ENCODE data around the gene CTNNA2. TPM values are rescaled to one million over a fixed set of nuclear protein-coding genes. Genes with fewer than 3 reads are reported as not detected.

Gene CTNNA2
- polyA plus RNA-seq, 4 donors = 0.27 to 2.8 (median 1.3) TPM; not detected in 1

GRCh38 chr2:80205498-80205897, 692.6 kb downstream of the CTNNA2 start:
- FAIRE-seq (no peak), DNase-seq (no peak)
- WGBS, 3 donors = 67 to 82% (median 73%) methylated on average over 2 of the region's 2 CpGs

GRCh38 chr2:80209458-80209857, 696.6 kb downstream of the CTNNA2 start:
- H3K27me3 ChIP-seq (ENCODE audit: control insufficient read depth in 3 of 3, insufficient read depth in 3 of 3, low read length in 3 of 3) = peaks cover 0 to 3% (median 0%) of the 10 kb centered on the region in 3 donors
- H3K9me3 ChIP-seq (ENCODE audit: control insufficient read depth in 2 of 2, insufficient read depth in 1 of 2, low read depth in 1 of 2, low read length in 1 of 2) = no peaks in the 10 kb centered on the region
- DNase-seq (no peak), FAIRE-seq (no peak)
- no peaks in the 10 kb centered on the region for H3K4me1 ChIP-seq (ENCODE audit: control insufficient read depth in 3 of 3, insufficient read depth in 2 of 3, low read depth in 1 of 3, low read length in 2 of 3)
- WGBS, 3 donors = 88 to 95% (median 92%) methylated on average over 5 of the region's 5 CpGs
- no peak overlapping the region for H3K27ac ChIP-seq (ENCODE audit: low read depth in 1 of 3, low read length in 2 of 3)
- H3K36me3 ChIP-seq (ENCODE audit: control insufficient read depth in 3 of 3, insufficient read depth in 2 of 3, low read depth in 1 of 3, low read length in 3 of 3) = no peaks in the 10 kb centered on the region
- no peak overlapping the region for H3K4me3 ChIP-seq (ENCODE audit: low read depth in 1 of 3, low read length in 3 of 3)

More at GRCh38 chr2:80205498-80205897, 692.6 kb downstream of the CTNNA2 start:
- no peak overlapping the region for H3K4me3 ChIP-seq (ENCODE audit: low read depth in 1 of 3, low read length in 3 of 3)
- H3K27me3 ChIP-seq (ENCODE audit: control insufficient read depth in 3 of 3, insufficient read depth in 3 of 3, low read length in 3 of 3) = peaks cover 0 to 3% (median 0%) of the 10 kb centered on the region in 3 donors
- no peaks in the 10 kb centered on the region for H3K4me1 ChIP-seq (ENCODE audit: control insufficient read depth in 3 of 3, insufficient read depth in 2 of 3, low read depth in 1 of 3, low read length in 2 of 3)
- H3K9me3 ChIP-seq (ENCODE audit: control insufficient read depth in 2 of 2, insufficient read depth in 1 of 2, low read depth in 1 of 2, low read length in 1 of 2) = peaks cover 0 to 11% of the 10 kb centered on the region in 2 donors
- H3K36me3 ChIP-seq (ENCODE audit: control insufficient read depth in 3 of 3, insufficient read depth in 2 of 3, low read depth in 1 of 3, low read length in 3 of 3) = no peaks in the 10 kb centered on the region
- H3K27ac ChIP-seq (ENCODE audit: low read depth in 1 of 3, low read length in 2 of 3) = no peak overlapping the region

GRCh38 chr2:80217446-80217845, 704.6 kb downstream of the CTNNA2 start:
- Histone ChIP-seq H3K27me3 (ENCODE audit: control insufficient read depth in 3 of 3, insufficient read depth in 3 of 3, low read length in 3 of 3) (no peaks in the 10 kb centered on the region), H3K9me3 (ENCODE audit: control insufficient read depth in 2 of 2, insufficient read depth in 1 of 2, low read depth in 1 of 2, low read length in 1 of 2) (peaks cover 0 to 3% of the 10 kb centered on the region in 2 donors), H3K4me1 (ENCODE audit: control insufficient read depth in 3 of 3, insufficient read depth in 2 of 3, low read depth in 1 of 3, low read length in 2 of 3) (no peaks in the 10 kb centered on the region), H3K27ac (ENCODE audit: low read depth in 1 of 3, low read length in 2 of 3) (no peak overlapping the region), H3K36me3 (ENCODE audit: control insufficient read depth in 3 of 3, insufficient read depth in 2 of 3, low read depth in 1 of 3, low read length in 3 of 3) (no peaks in the 10 kb centered on the region), H3K4me3 (ENCODE audit: low read depth in 1 of 3, low read length in 3 of 3) (no peak overlapping the region)
- DNase-seq (no peak), FAIRE-seq (no peak)

- H3K27me3 ChIP-seq (ENCODE audit: control insufficient read depth in 3 of 3, insufficient read depth in 3 of 3, low read length in 3 of 3) = no peaks in the 10 kb centered on the region
- DNase-seq = no peak
- H3K9me3 ChIP-seq (ENCODE audit: control insufficient read depth in 2 of 2, insufficient read depth in 1 of 2, low read depth in 1 of 2, low read length in 1 of 2) = peaks cover 0 to 1% of the 10 kb centered on the region in 2 donors
- no peak for FAIRE-seq
- WGBS, 3 donors = 77 to 81% (median 77%) methylated on average over 2 of the region's 2 CpGs
- no peak overlapping the region for H3K4me3 ChIP-seq (ENCODE audit: low read depth in 1 of 3, low read length in 3 of 3)
- H3K36me3 ChIP-seq (ENCODE audit: control insufficient read depth in 3 of 3, insufficient read depth in 2 of 3, low read depth in 1 of 3, low read length in 3 of 3) = no peaks in the 10 kb centered on the region
- H3K4me1 ChIP-seq (ENCODE audit: control insufficient read depth in 3 of 3, insufficient read depth in 2 of 3, low read depth in 1 of 3, low read length in 2 of 3) = no peaks in the 10 kb centered on the region
- H3K27ac ChIP-seq (ENCODE audit: low read depth in 1 of 3, low read length in 2 of 3) = no peak overlapping the region
Observed at GRCh38 chr2:80222644-80223043, 709.8 kb downstream of the CTNNA2 start.

GRCh38 chr2:80231421-80231820, 718.6 kb downstream of the CTNNA2 start:
- Histone ChIP-seq H3K36me3 (ENCODE audit: control insufficient read depth in 3 of 3, insufficient read depth in 2 of 3, low read depth in 1 of 3, low read length in 3 of 3) (no peaks in the 10 kb centered on the region), H3K4me1 (ENCODE audit: control insufficient read depth in 3 of 3, insufficient read depth in 2 of 3, low read depth in 1 of 3, low read length in 2 of 3) (no peaks in the 10 kb centered on the region), H3K27ac (ENCODE audit: low read depth in 1 of 3, low read length in 2 of 3) (no peak overlapping the region), H3K9me3 (ENCODE audit: control insufficient read depth in 2 of 2, insufficient read depth in 1 of 2, low read depth in 1 of 2, low read length in 1 of 2) (peaks cover 0 to 1% of the 10 kb centered on the region in 2 donors), H3K4me3 (ENCODE audit: low read depth in 1 of 3, low read length in 3 of 3) (no peak overlapping the region), H3K27me3 (ENCODE audit: control insufficient read depth in 3 of 3, insufficient read depth in 3 of 3, low read length in 3 of 3) (no peaks in the 10 kb centered on the region)
- FAIRE-seq (no peak), DNase-seq (no peak)
- WGBS, 3 donors = 53 to 61% (median 59%) methylated on average over 1 of the region's 1 CpG

- Histone ChIP-seq H3K36me3 (ENCODE audit: control insufficient read depth in 3 of 3, insufficient read depth in 2 of 3, low read depth in 1 of 3, low read length in 3 of 3) (no peaks in the 10 kb centered on the region), H3K4me1 (ENCODE audit: control insufficient read depth in 3 of 3, insufficient read depth in 2 of 3, low read depth in 1 of 3, low read length in 2 of 3) (no peaks in the 10 kb centered on the region), H3K27ac (ENCODE audit: low read depth in 1 of 3, low read length in 2 of 3) (no peak overlapping the region), H3K27me3 (ENCODE audit: control insufficient read depth in 3 of 3, insufficient read depth in 3 of 3, low read length in 3 of 3) (no peaks in the 10 kb centered on the region), H3K9me3 (ENCODE audit: control insufficient read depth in 2 of 2, insufficient read depth in 1 of 2, low read depth in 1 of 2, low read length in 1 of 2) (no peaks in the 10 kb centered on the region), H3K4me3 (ENCODE audit: low read depth in 1 of 3, low read length in 3 of 3) (no peak overlapping the region)
- DNase-seq (no peak), FAIRE-seq (no peak)
- WGBS, 3 donors = 79 to 82% (median 80%) methylated on average over 1 of the region's 1 CpG
Observed at GRCh38 chr2:80233333-80233732, 720.5 kb downstream of the CTNNA2 start.

- Histone ChIP-seq H3K27me3 (ENCODE audit: control insufficient read depth in 3 of 3, insufficient read depth in 3 of 3, low read length in 3 of 3) (no peaks in the 10 kb centered on the region), H3K27ac (ENCODE audit: low read depth in 1 of 3, low read length in 2 of 3) (no peak overlapping the region), H3K36me3 (ENCODE audit: control insufficient read depth in 3 of 3, insufficient read depth in 2 of 3, low read depth in 1 of 3, low read length in 3 of 3) (no peaks in the 10 kb centered on the region), H3K9me3 (ENCODE audit: control insufficient read depth in 2 of 2, insufficient read depth in 1 of 2, low read depth in 1 of 2, low read length in 1 of 2) (no peaks in the 10 kb centered on the region), H3K4me3 (ENCODE audit: low read depth in 1 of 3, low read length in 3 of 3) (no peak overlapping the region), H3K4me1 (ENCODE audit: control insufficient read depth in 3 of 3, insufficient read depth in 2 of 3, low read depth in 1 of 3, low read length in 2 of 3) (no peaks in the 10 kb centered on the region)
- DNase-seq (peak; percentile 50 to 56), FAIRE-seq (no peak)
- whole genome bisulfite sequencing, 3 donors = 40 to 58% (median 43%) methylated on average over 11 of the region's 11 CpGs
Observed at GRCh38 chr2:80238692-80239469, 726.0 kb downstream of the CTNNA2 start.

- H3K4me1 ChIP-seq (ENCODE audit: control insufficient read depth in 3 of 3, insufficient read depth in 2 of 3, low read depth in 1 of 3, low read length in 2 of 3) = no peaks in the 10 kb centered on the region
- DNase-seq (no peak), FAIRE-seq (no peak)
- H3K27ac ChIP-seq (ENCODE audit: low read depth in 1 of 3, low read length in 2 of 3) = no peak overlapping the region
- H3K27me3 ChIP-seq (ENCODE audit: control insufficient read depth in 3 of 3, insufficient read depth in 3 of 3, low read length in 3 of 3) = no peaks in the 10 kb centered on the region
- H3K4me3 ChIP-seq (ENCODE audit: low read depth in 1 of 3, low read length in 3 of 3) = no peak overlapping the region
- 39 to 47% (median 46%) methylated on average over 3 of the region's 3 CpGs for WGBS, 3 donors
- H3K9me3 ChIP-seq (ENCODE audit: control insufficient read depth in 2 of 2, insufficient read depth in 1 of 2, low read depth in 1 of 2, low read length in 1 of 2) = no peaks in the 10 kb centered on the region
- H3K36me3 ChIP-seq (ENCODE audit: control insufficient read depth in 3 of 3, insufficient read depth in 2 of 3, low read depth in 1 of 3, low read length in 3 of 3) = no peaks in the 10 kb centered on the region
Observed at GRCh38 chr2:80242355-80242910, 729.6 kb downstream of the CTNNA2 start.

All from small intestine (tissue), 7 donors.